IPS-18a (cell line): ENCODE results near the gene SRSF5.

Source experiments
- H3K27ac ChIP-seq: one replicate; pipeline ENCODE4 v1.5.1; 2013; ENCODE audit warnings: low read length
- H3K27me3 ChIP-seq: one replicate; pipeline ENCODE4 v1.6.1; 2013; ENCODE audit warnings: mild to moderate bottlenecking, low read length; ENCODE audit not compliant: control insufficient read depth, insufficient read depth
- H3K36me3 ChIP-seq: one replicate; pipeline ENCODE4 v1.6.1; 2013; ENCODE audit warnings: low read depth, low read length; ENCODE audit not compliant: control insufficient read depth
- H3K4me1 ChIP-seq: one replicate; pipeline ENCODE4 v1.6.1; 2013; ENCODE audit warnings: low read depth, low read length; ENCODE audit not compliant: control insufficient read depth
- H3K4me3 ChIP-seq: one replicate; pipeline ENCODE4 v1.5.1; 2013; ENCODE audit warnings: low read length
- H3K9ac ChIP-seq: one replicate; pipeline ENCODE4 v1.6.1; 2013; ENCODE audit warnings: mild to moderate bottlenecking, low read length, moderate library complexity
- H3K9me3 ChIP-seq: one replicate; pipeline ENCODE4 v1.6.1; 2013; ENCODE audit warnings: low read depth, low read length; ENCODE audit not compliant: control insufficient read depth

Gene SRSF5

GRCh38 chr14:69794791-69795190 is 27.8 kb downstream of the SRSF5 start:
- Histone ChIP-seq H3K36me3 (no peaks in the 10 kb centered on the region), H3K9me3 (no peaks in the 10 kb centered on the region), H3K27ac (no peak overlapping the region), H3K4me3 (no peak overlapping the region), H3K27me3 (no peaks in the 10 kb centered on the region), H3K9ac (no peak overlapping the region), H3K4me1 (peaks cover 10% of the 10 kb centered on the region)

GRCh38 chr14:69795691-69796090 is 28.7 kb downstream of the SRSF5 start:
- no peaks in the 10 kb centered on the region for H3K27me3 ChIP-seq
- H3K27ac ChIP-seq = no peak overlapping the region
- H3K4me1 ChIP-seq = peaks cover 13% of the 10 kb centered on the region
- H3K36me3 ChIP-seq = no peaks in the 10 kb centered on the region
- no peak overlapping the region for H3K9ac ChIP-seq
- H3K9me3 ChIP-seq = no peaks in the 10 kb centered on the region
- H3K4me3 ChIP-seq = no peak overlapping the region

- no peak within 1 kb of the TSS for H3K27ac ChIP-seq
- no peak within 1 kb of the TSS for H3K9ac ChIP-seq
- H3K9me3 ChIP-seq = no peaks in the 10 kb centered on the region
- H3K36me3 ChIP-seq = no peaks in the 10 kb centered on the region
- peaks cover 13% of the 10 kb centered on the region for H3K4me1 ChIP-seq
- H3K27me3 ChIP-seq = no peaks in the 10 kb centered on the region
- no peak within 1 kb of the TSS for H3K4me3 ChIP-seq
Measured at GRCh38 chr14:69796797-69797500, 30.0 kb downstream of the SRSF5 start, which contains the start of gene SLC10A1. TSS of gene SLC10A1 (minus strand) at chr14:69797241. CDS start at chr14:69797155, 86 bp downstream.

GRCh38 chr14:69797573-69798338 is 30.8 kb downstream of the SRSF5 start:
- Histone ChIP-seq H3K4me1 (peaks cover 13% of the 10 kb centered on the region), H3K36me3 (no peaks in the 10 kb centered on the region), H3K27me3 (no peaks in the 10 kb centered on the region), H3K9ac (no peak overlapping the region), H3K4me3 (no peak overlapping the region), H3K9me3 (no peaks in the 10 kb centered on the region), H3K27ac (no peak overlapping the region)

- no peak overlapping the region for H3K27ac ChIP-seq
- H3K36me3 ChIP-seq = no peaks in the 10 kb centered on the region
- H3K27me3 ChIP-seq = no peaks in the 10 kb centered on the region
- no peak overlapping the region for H3K9ac ChIP-seq
- no peak overlapping the region for H3K4me3 ChIP-seq
- peaks cover 13% of the 10 kb centered on the region for H3K4me1 ChIP-seq
- no peaks in the 10 kb centered on the region for H3K9me3 ChIP-seq
Measured at GRCh38 chr14:69798339-69798735, 31.4 kb downstream of the SRSF5 start.

- no peaks in the 10 kb centered on the region for H3K36me3 ChIP-seq
- no peaks in the 10 kb centered on the region for H3K27me3 ChIP-seq
- no peak overlapping the region for H3K4me3 ChIP-seq
- H3K27ac ChIP-seq = no peak overlapping the region
- no peaks in the 10 kb centered on the region for H3K9me3 ChIP-seq
- no peak overlapping the region for H3K9ac ChIP-seq
- peaks cover 13% of the 10 kb centered on the region for H3K4me1 ChIP-seq
Measured at GRCh38 chr14:69803753-69804152, 36.8 kb downstream of the SRSF5 start.

- Histone ChIP-seq H3K4me3 (no peak overlapping the region), H3K36me3 (no peaks in the 10 kb centered on the region), H3K9ac (no peak overlapping the region), H3K9me3 (no peaks in the 10 kb centered on the region), H3K27me3 (no peaks in the 10 kb centered on the region), H3K27ac (no peak overlapping the region), H3K4me1 (peaks cover 2% of the 10 kb centered on the region)
Measured at GRCh38 chr14:69804902-69805301, 38.0 kb downstream of the SRSF5 start.

GRCh38 chr14:69807192-69807591 is 40.2 kb downstream of the SRSF5 start:
- Histone ChIP-seq H3K9ac (no peak overlapping the region), H3K4me3 (no peak overlapping the region), H3K36me3 (no peaks in the 10 kb centered on the region), H3K27ac (no peak overlapping the region), H3K9me3 (no peaks in the 10 kb centered on the region), H3K4me1 (no peaks in the 10 kb centered on the region), H3K27me3 (no peaks in the 10 kb centered on the region)

- Histone ChIP-seq H3K36me3 (no peaks in the 10 kb centered on the region), H3K4me1 (no peaks in the 10 kb centered on the region), H3K9ac (no peak overlapping the region), H3K27me3 (no peaks in the 10 kb centered on the region), H3K4me3 (no peak overlapping the region), H3K27ac (no peak overlapping the region), H3K9me3 (no peaks in the 10 kb centered on the region)
Measured at GRCh38 chr14:69808919-69809808, 42.2 kb downstream of the SRSF5 start.

GRCh38 chr14:69811227-69811867 is 44.4 kb downstream of the SRSF5 start:
- H3K27me3 ChIP-seq = no peaks in the 10 kb centered on the region
- no peaks in the 10 kb centered on the region for H3K9me3 ChIP-seq
- no peak overlapping the region for H3K27ac ChIP-seq
- no peaks in the 10 kb centered on the region for H3K36me3 ChIP-seq
- H3K4me3 ChIP-seq = no peak overlapping the region
- no peaks in the 10 kb centered on the region for H3K4me1 ChIP-seq
- no peak overlapping the region for H3K9ac ChIP-seq

- Histone ChIP-seq H3K27me3 (no peaks in the 10 kb centered on the region), H3K9ac (no peak overlapping the region), H3K4me3 (no peak overlapping the region), H3K9me3 (no peaks in the 10 kb centered on the region), H3K36me3 (no peaks in the 10 kb centered on the region), H3K4me1 (no peaks in the 10 kb centered on the region), H3K27ac (no peak overlapping the region)
Measured at GRCh38 chr14:69811868-69812252, 44.9 kb downstream of the SRSF5 start.
